IMR-90 (cell line): ENCODE results near the gene KCNQ5. TPM values are rescaled to one million over a fixed set of nuclear protein-coding genes. Genes with fewer than 3 reads are reported as not detected.

Experiments
- ATAC-seq: fragments of 200-7000 bp; cut with Tn5 transposase; 2 replicates; pipeline ENCODE4 v1.9.1; 2020; ENCODE audit warnings: low read depth, mild to moderate bottlenecking, moderate library complexity
- BruUV-seq: library from RNA; stranded (reverse); fragments of 400-500 nt; replicated peaks from 2 replicates; lab custom pipeline; 2021; lab: Mats Ljungman, UMichigan
- CTCF ChIA-PET: fragments of 300-600 bp; formaldehyde crosslinking; extraction: SDS; loops from one replicate; lab custom pipeline; 2021; ENCODE audit warnings: antibody characterized with exemption; lab: Yijun Ruan, JAX
- POLR2A ChIA-PET: fragments of 300-600 bp; sonication (Branson Sonifier 250); formaldehyde crosslinking; loops from one replicate; lab custom pipeline; 2022; ENCODE audit warnings: antibody characterized with exemption; ENCODE audit not compliant: unreplicated experiment; lab: Charles Lee
- DNase-seq: peaks from one replicate; pipeline ENCODE4 v3.0.0; 2013
- H2AFZ ChIP-seq: replicated peaks from 2 replicates; pipeline ENCODE3; 2013; ENCODE audit warnings: low read length, mild to moderate bottlenecking; ENCODE audit not compliant: poor library complexity
- H2AK5ac ChIP-seq: 2 replicates; pipeline ENCODE4 v1.6.1; 2013; ENCODE audit warnings: low read depth, low read length, inconsistent platforms
- H2AK9ac ChIP-seq: replicated peaks from 2 replicates; pipeline ENCODE3; 2013; ENCODE audit warnings: mild to moderate bottlenecking, low read depth, low read length, moderate library complexity; ENCODE audit not compliant: poor library complexity
- H2BK120ac ChIP-seq: 2 replicates; pipeline ENCODE4 v1.6.1; 2013; ENCODE audit warnings: low read depth, low read length, inconsistent platforms
- H2BK15ac ChIP-seq: 3 replicates; pipeline ENCODE4 v1.6.1; 2013; ENCODE audit warnings: low read depth, low read length, inconsistent platforms
- H2BK20ac ChIP-seq: 2 replicates; pipeline ENCODE4 v1.6.1; 2013; ENCODE audit warnings: low read depth, mild to moderate bottlenecking, inconsistent platforms, low read length, moderate library complexity
- H2BK5ac ChIP-seq: 2 replicates; pipeline ENCODE4 v1.6.1; 2013; ENCODE audit warnings: mild to moderate bottlenecking, low read depth, low read length, inconsistent platforms; ENCODE audit not compliant: poor library complexity, severe bottlenecking
- H3K14ac ChIP-seq: replicated peaks from 2 replicates; pipeline ENCODE4 v1.6.1; 2013; ENCODE audit warnings: low read depth, low read length, inconsistent platforms
- H3K18ac ChIP-seq: 2 replicates; pipeline ENCODE4 v1.6.1; 2013; ENCODE audit warnings: low read depth, low read length, control low read depth
- H3K23ac ChIP-seq: 2 replicates; pipeline ENCODE4 v1.6.1; 2013; ENCODE audit warnings: low read depth, low read length, inconsistent platforms
- H3K27ac ChIP-seq: 2 replicates; pipeline ENCODE4 v1.5.1; 2013; ENCODE audit warnings: mild to moderate bottlenecking, control low read depth, low read length; ENCODE audit not compliant: insufficient read depth
- H3K27me3 ChIP-seq: 2 replicates; pipeline ENCODE4 v1.6.1; 2013; ENCODE audit warnings: low read length; ENCODE audit not compliant: control insufficient read depth, insufficient read depth
- H3K36me3 ChIP-seq: 2 replicates; pipeline ENCODE4 v1.6.1; 2013; ENCODE audit warnings: low read length, mixed read lengths; ENCODE audit not compliant: control insufficient read depth, insufficient read depth
- H3K4ac ChIP-seq: 2 replicates; pipeline ENCODE4 v1.6.1; 2013; ENCODE audit warnings: low read depth, low read length, inconsistent platforms
- H3K4me1 ChIP-seq: 2 replicates; pipeline ENCODE4 v1.6.1; 2013; ENCODE audit warnings: low read length, mixed read lengths; ENCODE audit not compliant: control insufficient read depth, insufficient read depth
- H3K4me2 ChIP-seq: 2 replicates; pipeline ENCODE4 v1.6.1; 2013; ENCODE audit warnings: low read depth, mild to moderate bottlenecking, control low read depth, low read length, moderate library complexity
- H3K4me3 ChIP-seq: 2 replicates; pipeline ENCODE4 v1.5.1; 2013; ENCODE audit warnings: low read depth, mild to moderate bottlenecking, control low read depth, low read length, moderate library complexity; ENCODE audit not compliant: insufficient read depth
- H3K56ac ChIP-seq: 2 replicates; pipeline ENCODE4 v1.6.1; 2013; ENCODE audit warnings: low read length, inconsistent platforms; ENCODE audit not compliant: insufficient read depth; ENCODE audit errors: extremely low read depth
- H3K79me1 ChIP-seq, 2 experiments: 2 replicates each; pipeline ENCODE4 v1.6.1; 2013; ENCODE audit warnings: low read length in 2 of 2, inconsistent platforms in 1 of 2, low read depth in 1 of 2
- H3K9ac ChIP-seq: 2 replicates; pipeline ENCODE4 v1.6.1; 2013; ENCODE audit warnings: low read depth, low read length, control low read depth
- H3K9me1 ChIP-seq: 2 replicates; pipeline ENCODE4 v1.6.1; 2013; ENCODE audit warnings: low read length, inconsistent platforms; ENCODE audit not compliant: insufficient read depth
- H3K9me3 ChIP-seq: 2 replicates; pipeline ENCODE4 v1.6.1; 2013; ENCODE audit warnings: low read length; ENCODE audit not compliant: control insufficient read depth, insufficient read depth
- H4K20me1 ChIP-seq: 2 replicates; pipeline ENCODE4 v1.6.1; 2013; ENCODE audit warnings: low read length, inconsistent platforms; ENCODE audit not compliant: insufficient read depth
- H4K5ac ChIP-seq: 2 replicates; pipeline ENCODE4 v1.6.1; 2013; ENCODE audit warnings: mild to moderate bottlenecking, low read depth, low read length, control low read depth
- H4K8ac ChIP-seq, 2 experiments: 2 replicates each; pipeline ENCODE4 v1.6.1; 2013; ENCODE audit warnings: low read depth in 2 of 2, low read length in 2 of 2, control low read depth in 1 of 2, inconsistent platforms in 1 of 2
- H4K91ac ChIP-seq: 2 replicates; pipeline ENCODE4 v1.6.1; 2013; ENCODE audit warnings: low read depth, low read length, inconsistent platforms; ENCODE audit not compliant: insufficient read depth
- CEBPB ChIP-seq: IDR thresholded peaks from 2 replicates; pipeline ENCODE4 v1.6.1; 2012; ENCODE audit warnings: low read depth, low read length, improper control_type of control experiment
- ELK1 ChIP-seq: fragments of 150-350 bp; IDR thresholded peaks from 2 replicates; pipeline ENCODE4 v1.6.1; 2016; ENCODE audit warnings: low read depth, mild to moderate bottlenecking, low read length, moderate library complexity, borderline replicate concordance
- RCOR1 ChIP-seq: IDR thresholded peaks from 2 replicates; pipeline ENCODE4 v1.6.1; 2012; ENCODE audit warnings: mild to moderate bottlenecking, low read length, improper control_type of control experiment; ENCODE audit not compliant: insufficient replicate concordance
- USF2 ChIP-seq: fragments of 150-350 bp; IDR thresholded peaks from 2 replicates; pipeline ENCODE4 v1.6.1; 2017; ENCODE audit warnings: mild to moderate bottlenecking, antibody characterized with exemption, low read length, low read depth
- WGBS, 2 experiments: methylation state at CpG; one replicate each; pipeline versions ENCODE4 v1.1.5 to v1.1.7; 2013; ENCODE audit warnings: missing lambda C conversion rate in 2 of 2; ENCODE audit not compliant: insufficient read length in 1 of 2; ENCODE audit errors: extremely low coverage in 2 of 2; 5-methylcytosine and 5-hydroxymethylcytosine counted together
- dilution Hi-C: fragments of 300-500 bp; cut with HindIII; formaldehyde crosslinking; loops from one replicate; pipeline ENCODE4 v1.14.3; 2018; ENCODE audit warnings: low sequenced_read_pairs; ENCODE audit not compliant: unreplicated experiment
- in situ Hi-C: fragments of 300-500 bp; cut with MboI; formaldehyde crosslinking; loops from 3 replicates; pipeline ENCODE4 v1.14.3; 2019; ENCODE audit warnings: low sequenced_read_pairs, inconsistent platforms, mixed read lengths
- intact Hi-C: fragments of 100-400 bp; cut with micrococcal nuclease; formaldehyde crosslinking; loops from 2 replicates; pipeline ENCODE4 v1.10.0; 2022
- polyA plus RNA-seq, 3 experiments: library from polyadenylated mRNA; depleted of rRNA; stranded (reverse); fragments of >200 nt; gene quantifications; 2 replicates each; pipeline ENCODE4 v1.2.3, GENCODE V29; 2012; ENCODE audit warnings: low replicate concordance in 1 of 3
- total RNA-seq: library from RNA; depleted of rRNA; stranded (reverse); fragments of >200 nt; gene quantifications from 2 replicates; pipeline ENCODE4 v1.2.3, GENCODE V29; 2012

The KCNQ5 gene
- total and polyA plus RNA-seq, 2 of the 4 experiments (the other 2 are of a cell fraction): 0.75 to 1.3 TPM

- no peak overlapping the region for H4K91ac ChIP-seq
- H3K36me3 ChIP-seq: no peaks in the 10 kb centered on the region
- no peak overlapping the region for H3K4me2 ChIP-seq
- no peak overlapping the region for H2AFZ ChIP-seq
- H2BK20ac ChIP-seq: no peak overlapping the region
- intact Hi-C loops (no loop called here), dilution Hi-C loops (no loop called here), in situ Hi-C loops (no loop called here)
- no peak overlapping the region for H3K14ac ChIP-seq
- H4K8ac ChIP-seq: no peak overlapping the region
- BruUV-seq: no TSS peak
- H3K9ac ChIP-seq: no peak overlapping the region
- H2BK15ac ChIP-seq: no peak overlapping the region
- no peak overlapping the region for H2AK5ac ChIP-seq
- no peak overlapping the region for H2AK9ac ChIP-seq
- no peaks in the 10 kb centered on the region for H3K4me1 ChIP-seq
- TF ChIP-seq ELK1: no peak
- TF ChIP-seq RCOR1: no peak
- no peak for TF ChIP-seq USF2
- TF ChIP-seq CEBPB: no peak
- ChIA-PET CTCF (no interaction called here), POLR2A (no interaction called here)
- H3K9me1 ChIP-seq: no peaks in the 10 kb centered on the region
- no peak overlapping the region for H3K18ac ChIP-seq
- no peak overlapping the region for H3K4me3 ChIP-seq
- H2BK5ac ChIP-seq: no peak overlapping the region
- no peaks in the 10 kb centered on the region for H3K9me3 ChIP-seq
- WGBS, 2 experiments: no CpG with 5 or more reads among the region's 1 CpG
- H3K23ac ChIP-seq: no peak overlapping the region
- DNase-seq (no peak), ATAC-seq (no peak)
- no peak overlapping the region for H3K4ac ChIP-seq
- no peaks in the 10 kb centered on the region for H3K27me3 ChIP-seq
- H4K5ac ChIP-seq: no peak overlapping the region
- H3K56ac ChIP-seq: no peak overlapping the region
- peaks cover 0 to 6% of the 10 kb centered on the region in 2 experiments; a peak in 1 of 4 replicates for H3K79me1 ChIP-seq
- no peak overlapping the region for H2BK120ac ChIP-seq
- H3K27ac ChIP-seq: no peak overlapping the region
- no peaks in the 10 kb centered on the region for H4K20me1 ChIP-seq
Observed at GRCh38 chr6:72643214-72643613, 21.4 kb downstream of the KCNQ5 start.
